T-cell (primary cell): ENCODE data around the gene CBFA2T3. TPM values are rescaled to one million over a fixed set of nuclear protein-coding genes. Genes with fewer than 3 reads are reported as not detected.
"Not testable (repeated sequence)": the region's sequence is repeated elsewhere in the genome, so short reads cannot be mapped to it uniquely, and the experiment has no call there.

Experiments
- ATAC-seq, 4 experiments: fragments of 200-7000 bp in 3 of 4; fragments of 150-1000 bp in 1 of 4; cut with Tn5 transposase; replicated peaks in 1 of 4; 1 replicate in 3 of 4; 2 replicates in 1 of 4; pipeline ENCODE4 v1.10.0; 2021; ENCODE audit warnings: moderate library complexity in 3 of 4, mild to moderate bottlenecking in 2 of 4, moderate number of reproducible peaks in 1 of 4
- CTCF ChIA-PET, 2 donors: fragments of 300-600 bp; sonication (Branson Sonifier 250); formaldehyde crosslinking; loops; one replicate each; lab custom pipeline; 2022; ENCODE audit warnings: antibody characterized with exemption in 2 of 2; lab: Charles Lee
- POLR2A ChIA-PET, 2 donors: fragments of 300-600 bp; sonication (Branson Sonifier 250); formaldehyde crosslinking; loops; one replicate each; lab custom pipeline; 2022; ENCODE audit warnings: antibody characterized with exemption in 2 of 2; lab: Charles Lee
- DNase-seq, 35 experiments: peaks; one replicate each; pipeline versions ENCODE4 v3.0.0 to v3.0.0-alpha.2; 2013 to 2023
- H3K27ac ChIP-seq: one replicate; pipeline ENCODE4 v1.5.1; 2013; ENCODE audit warnings: low read length
- H3K27me3 ChIP-seq, 2 experiments: replicated peaks in 1 of 2; 1 replicate in 1 of 2; 2 replicates in 1 of 2; pipeline versions ENCODE4 v1.6.1 to v1.7.0; 2013; ENCODE audit warnings: low read length in 1 of 2, mixed read lengths in 1 of 2; ENCODE audit not compliant: control insufficient read depth in 2 of 2, insufficient read depth in 2 of 2; ENCODE audit errors: extremely low read depth in 1 of 2
- H3K36me3 ChIP-seq, 2 donors: 1 replicate in 1 of 2; 2 replicates in 1 of 2; pipeline versions ENCODE4 v1.6.1 to v1.7.0; 2013; ENCODE audit warnings: low read length in 1 of 2; ENCODE audit not compliant: control insufficient read depth in 2 of 2, insufficient read depth in 1 of 2; ENCODE audit errors: extremely low read depth in 1 of 2
- H3K4me1 ChIP-seq, 2 experiments: 1 replicate in 1 of 2; 2 replicates in 1 of 2; pipeline versions ENCODE4 v1.6.1 to v1.7.0; 2013; ENCODE audit warnings: low read length in 2 of 2, mixed read lengths in 1 of 2; ENCODE audit not compliant: insufficient read depth in 2 of 2, control insufficient read depth in 1 of 2; ENCODE audit errors: extremely low read depth in 1 of 2
- H3K4me3 ChIP-seq, 2 donors: 1 replicate in 1 of 2; 2 replicates in 1 of 2; pipeline versions ENCODE4 v1.5.1 to v1.7.0; 2013; ENCODE audit warnings: mild to moderate bottlenecking in 2 of 2, low read length in 1 of 2, moderate library complexity in 1 of 2; ENCODE audit not compliant: control insufficient read depth in 1 of 2; ENCODE audit errors: extremely low read depth in 1 of 2
- H3K9me3 ChIP-seq: 2 replicates; pipeline ENCODE4 v1.7.0; 2013
- H3K27ac Mint-ChIP-seq, 2 donors: one replicate each; pipeline ENCODE4 v1.8.0; 2020 to 2021; ENCODE audit warnings: mild to moderate bottlenecking in 2 of 2, mixed read lengths in 2 of 2
- H3K27me3 Mint-ChIP-seq, 2 donors: one replicate each; pipeline ENCODE4 v1.8.0; 2021 to 2022; ENCODE audit warnings: mixed read lengths in 2 of 2
- H3K36me3 Mint-ChIP-seq: one replicate; pipeline ENCODE4 v1.8.0; 2021; ENCODE audit warnings: mixed read lengths
- H3K4me1 Mint-ChIP-seq, 3 donors: one replicate each; pipeline ENCODE4 v1.8.0; 2020 to 2022; ENCODE audit warnings: mixed read lengths in 3 of 3, mild to moderate bottlenecking in 1 of 3
- H3K4me3 Mint-ChIP-seq, 3 donors: one replicate each; pipeline ENCODE4 v1.8.0; 2020 to 2022; ENCODE audit warnings: mild to moderate bottlenecking in 3 of 3, mixed read lengths in 3 of 3, moderate library complexity in 3 of 3
- H3K9me3 Mint-ChIP-seq, 3 donors: one replicate each; pipeline ENCODE4 v1.8.0; 2020 to 2022; ENCODE audit warnings: mixed read lengths in 3 of 3
- WGBS: methylation state at CpG from one replicate; pipeline ENCODE4 v1.1.5; 2013; ENCODE audit warnings: missing lambda C conversion rate; ENCODE audit not compliant: insufficient coverage; 5-methylcytosine and 5-hydroxymethylcytosine counted together
- total RNA-seq, 35 experiments: library from RNA in 6 of 35; stranded (reverse) in 6 of 35; fragments of 120-200 nt in 1 of 35; gene quantifications; one replicate each; pipeline versions ENCODE4 v1.2.1 to v1.2.4 and lab custom pipeline; 2013 to 2026

CBFA2T3 gene
- total RNA-seq, 5 donors from 2014 or later (not counting 1 experiment from before 2014, with no cell fraction given) = 2.0 to 4.0 (median 2.1) TPM

- H3K36me3 Mint-ChIP-seq = no peaks in the 10 kb centered on the region
- ChIA-PET CTCF (no interaction called here), POLR2A (no interaction called here)
- Histone ChIP-seq H3K4me1 (peaks cover 0 to 6% of the 10 kb centered on the region in 2 experiments), H3K9me3 (no peaks in the 10 kb centered on the region), H3K36me3 (no peaks in the 10 kb centered on the region), H3K4me3 (no peak overlapping the region), H3K27ac (no peak overlapping the region), H3K27me3 (peaks cover 0 to 64% of the 10 kb centered on the region in 2 experiments)
- H3K9me3 Mint-ChIP-seq = peaks cover 0 to 1% (median under 1%) of the 10 kb centered on the region in 3 donors
- no peak for DNase-seq
- H3K27ac Mint-ChIP-seq = no peak overlapping the region
- WGBS = 25% methylated on average over 33 of the region's 34 CpGs
- ATAC-seq = no peak
- peaks cover 12 to 18% (median 14%) of the 10 kb centered on the region in 3 donors for H3K4me1 Mint-ChIP-seq
- no peak overlapping the region for H3K4me3 Mint-ChIP-seq
- peaks cover 10 to 28% of the 10 kb centered on the region in 2 donors for H3K27me3 Mint-ChIP-seq
Measured at GRCh38 chr16:89004209-89004831, 27.3 kb upstream of the CBFA2T3 start.

- Mint-ChIP-seq H3K27me3 (peaks cover 9 to 31% of the 10 kb centered on the region in 2 donors), H3K4me3 (no peak overlapping the region), H3K27ac (no peak overlapping the region), H3K4me1 (peaks cover 17 to 23% (median 18%) of the 10 kb centered on the region in 3 donors), H3K36me3 (no peaks in the 10 kb centered on the region), H3K9me3 (peaks cover 0 to 3% (median 0%) of the 10 kb centered on the region in 3 donors)
- ATAC-seq (no peak), DNase-seq (no peak)
- no CpG with 5 or more reads among the region's 11 CpGs for whole genome bisulfite sequencing
- Histone ChIP-seq H3K27ac (no peak overlapping the region), H3K36me3 (no peaks in the 10 kb centered on the region), H3K4me3 (no peak overlapping the region), H3K9me3 (no peaks in the 10 kb centered on the region), H3K4me1 (peaks cover 0 to 8% of the 10 kb centered on the region in 2 experiments), H3K27me3 (peaks cover 0 to 64% of the 10 kb centered on the region in 2 experiments)
- ChIA-PET POLR2A (no interaction called here), CTCF (no interaction called here)
Measured at GRCh38 chr16:89003831-89004208, 26.8 kb upstream of the CBFA2T3 start.

GRCh38 chr16:89002851-89003830 lies 26.1 kb upstream of the CBFA2T3 start:
- H3K4me3 ChIP-seq = no peak overlapping the region
- H3K4me1 Mint-ChIP-seq = peaks cover 17 to 24% (median 18%) of the 10 kb centered on the region in 3 donors
- H3K36me3 Mint-ChIP-seq = no peaks in the 10 kb centered on the region
- no peak overlapping the region for H3K27ac ChIP-seq
- H3K27ac Mint-ChIP-seq = no peak overlapping the region
- DNase-seq (no peak), ATAC-seq (no peak)
- H3K9me3 ChIP-seq = no peaks in the 10 kb centered on the region
- H3K9me3 Mint-ChIP-seq = peaks cover 0 to 3% (median 0%) of the 10 kb centered on the region in 3 donors
- H3K4me1 ChIP-seq = peaks cover 0 to 8% of the 10 kb centered on the region in 2 experiments
- ChIA-PET CTCF (interaction anchor here in 1 of 2 donors (0.6 kb wide), 1 partner anchor 939 kb away, joined by 6 read pairs; no protein-coding TSS in a partner anchor), POLR2A (no interaction called here)
- WGBS = 76% methylated on average over 26 of the region's 47 CpGs
- H3K27me3 ChIP-seq = peaks cover 0 to 65% of the 10 kb centered on the region in 2 experiments
- H3K27me3 Mint-ChIP-seq = peaks cover 9 to 31% of the 10 kb centered on the region in 2 donors
- no peaks in the 10 kb centered on the region for H3K36me3 ChIP-seq
- no peak overlapping the region for H3K4me3 Mint-ChIP-seq

GRCh38 chr16:89002081-89002480 lies 25.1 kb upstream of the CBFA2T3 start:
- Mint-ChIP-seq H3K4me1 (peaks cover 17 to 24% (median 18%) of the 10 kb centered on the region in 3 donors), H3K27me3 (peaks cover 5 to 23% of the 10 kb centered on the region in 2 donors)
- H3K27ac Mint-ChIP-seq, H3K36me3 Mint-ChIP-seq, H3K4me1 ChIP-seq, H3K9me3 ChIP-seq, H3K36me3 ChIP-seq, DNase-seq, POLR2A ChIA-PET, H3K27ac ChIP-seq, ATAC-seq, H3K9me3 Mint-ChIP-seq, H3K4me3 Mint-ChIP-seq, H3K4me3 ChIP-seq: not testable (repeated sequence)
- CTCF ChIA-PET = interaction anchor here in 1 of 2 donors (0.6 kb wide), 1 partner anchor 938 kb away, joined by 6 read pairs; no protein-coding TSS in a partner anchor
- H3K27me3 ChIP-seq = peaks cover 0 to 61% of the 10 kb centered on the region in 2 experiments
- no CpG with 5 or more reads among the region's 19 CpGs for WGBS

- ATAC-seq = no peak
- H3K27ac Mint-ChIP-seq = no peak overlapping the region
- ChIA-PET CTCF (no interaction called here), POLR2A (no interaction called here)
- H3K4me1 ChIP-seq = peaks cover 0 to 8% of the 10 kb centered on the region in 2 experiments
- peaks cover 2% of the 10 kb centered on the region for H3K9me3 ChIP-seq
- H3K9me3 Mint-ChIP-seq = peaks cover 0 to 8% (median 3%) of the 10 kb centered on the region in 3 donors
- peaks cover 5 to 23% of the 10 kb centered on the region in 2 donors for H3K27me3 Mint-ChIP-seq
- H3K36me3 ChIP-seq = no peaks in the 10 kb centered on the region
- peaks cover 17 to 24% (median 18%) of the 10 kb centered on the region in 3 donors for H3K4me1 Mint-ChIP-seq
- peaks cover 0 to 66% of the 10 kb centered on the region in 2 experiments for H3K27me3 ChIP-seq
- H3K4me3 ChIP-seq = no peak overlapping the region
- H3K4me3 Mint-ChIP-seq = no peak overlapping the region
- no peak overlapping the region for H3K27ac ChIP-seq
- WGBS = 92% methylated on average over 28 of the region's 30 CpGs
- no peak for DNase-seq
- peaks cover 3% of the 10 kb centered on the region for H3K36me3 Mint-ChIP-seq
Measured at GRCh38 chr16:89001117-89002027, 24.4 kb upstream of the CBFA2T3 start.
